Endodermal cell (in vitro differentiated cells): Measurements from ENCODE around the gene SERPINH1. TPM values are rescaled to one million over a fixed set of nuclear protein-coding genes. Genes with fewer than 3 reads are reported as not detected.

Experiments
- DNase-seq: peaks from one replicate; pipeline ENCODE4 v3.0.0-alpha.2; 2017
- H3K27ac ChIP-seq: 2 replicates; pipeline ENCODE4 v1.5.1; 2013; ENCODE audit warnings: mild to moderate bottlenecking, low read depth, low read length, moderate library complexity
- H3K27me3 ChIP-seq: 2 replicates; pipeline ENCODE4 v1.6.1; 2013; ENCODE audit warnings: mild to moderate bottlenecking, low read length, moderate library complexity; ENCODE audit not compliant: insufficient read depth, control insufficient read depth, poor library complexity, severe bottlenecking
- H3K36me3 ChIP-seq: 2 replicates; pipeline ENCODE4 v1.7.0; 2013; ENCODE audit warnings: mild to moderate bottlenecking, low read length, moderate library complexity; ENCODE audit not compliant: control insufficient read depth, insufficient read depth
- H3K4me1 ChIP-seq: one replicate; pipeline ENCODE4 v1.7.0; 2013; ENCODE audit warnings: low read length; ENCODE audit not compliant: control insufficient read depth, insufficient read depth
- H3K4me3 ChIP-seq: 2 replicates; pipeline ENCODE4 v1.5.1; 2013; ENCODE audit warnings: mild to moderate bottlenecking, low read length, moderate library complexity
- H3K9ac ChIP-seq: 2 replicates; pipeline ENCODE4 v1.6.1; 2013; ENCODE audit warnings: mild to moderate bottlenecking, low read length, moderate library complexity; ENCODE audit not compliant: poor library complexity, severe bottlenecking; ENCODE audit errors: extremely low read depth
- H3K9me3 ChIP-seq: 2 replicates; pipeline ENCODE4 v1.6.1; 2013; ENCODE audit warnings: mild to moderate bottlenecking, low read length, moderate library complexity; ENCODE audit not compliant: control insufficient read depth
- H3K27ac Mint-ChIP-seq: 2 replicates; pipeline ENCODE4 v1.8.0; 2020; ENCODE audit warnings: mixed read lengths
- H3K27me3 Mint-ChIP-seq: 2 replicates; pipeline ENCODE4 v1.8.0; 2021; ENCODE audit warnings: mild to moderate bottlenecking, mixed read lengths; ENCODE audit not compliant: insufficient read depth
- H3K36me3 Mint-ChIP-seq: 2 replicates; pipeline ENCODE4 v1.8.0; 2020; ENCODE audit warnings: low read depth, mixed read lengths
- H3K4me1 Mint-ChIP-seq: 2 replicates; pipeline ENCODE4 v1.8.0; 2020; ENCODE audit warnings: mixed read lengths
- H3K4me3 Mint-ChIP-seq: 2 replicates; pipeline ENCODE4 v1.8.0; 2020; ENCODE audit warnings: mild to moderate bottlenecking, moderate library complexity, mixed read lengths
- H3K9me3 Mint-ChIP-seq: 2 replicates; pipeline ENCODE4 v1.8.0; 2020; ENCODE audit warnings: mild to moderate bottlenecking, mixed read lengths
- WGBS, 2 experiments: methylation state at CpG; one replicate each; pipeline versions ENCODE4 v1.1.5 to v1.1.7; 2013; ENCODE audit warnings: missing lambda C conversion rate in 2 of 2, mixed read lengths in 1 of 2; ENCODE audit not compliant: insufficient coverage in 1 of 2, insufficient read length in 1 of 2; 5-methylcytosine and 5-hydroxymethylcytosine counted together
- total RNA-seq, 2 donors: library from RNA; stranded (reverse); fragmentation: NEBNext Ultra II Directional in 1 of 2; extraction: Animal tissue kit (Norgen Biotek cat#: 25700) in 1 of 2; gene quantifications; 2 replicates in 1 of 2; 3 replicates in 1 of 2; pipeline ENCODE4 v1.2.1, GENCODE V29; 2021
- TF ChIP-seq, protein P1 (sequence below): fragments of 200-600 bp; sonication (generic); conservative IDR thresholded peaks from 2 replicates; pipeline ENCODE4 v1.5.0; 2021; ENCODE audit warnings: antibody characterized with exemption, mild to moderate bottlenecking

SERPINH1 gene
- total RNA-seq, 2 donors from 2014 or later: 414 to 454 TPM

DNA sequence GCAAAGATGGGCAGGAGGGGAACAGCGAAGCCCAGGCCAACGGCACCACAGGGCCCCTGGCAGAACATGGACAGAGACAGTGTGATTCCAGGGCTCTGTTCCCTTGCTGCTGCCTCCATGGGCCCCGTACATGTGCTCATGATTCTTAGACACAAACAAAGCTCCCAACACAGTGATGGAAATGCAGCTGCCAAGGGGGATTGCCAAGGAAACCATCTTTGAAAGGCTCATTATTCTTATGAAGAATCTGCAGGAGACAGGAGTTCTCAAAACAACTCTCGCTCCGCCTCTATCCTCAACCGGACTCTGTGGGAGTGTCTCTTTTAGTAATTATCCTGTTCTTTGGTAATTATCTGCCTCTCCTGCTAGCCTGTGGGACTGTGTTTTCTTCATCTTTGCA is 32.2 kb downstream of the SERPINH1 start:
- no peaks in the 10 kb centered on the region for H3K9me3 ChIP-seq
- no peak overlapping the region for H3K4me3 Mint-ChIP-seq
- H3K4me1 Mint-ChIP-seq: peaks cover 49% of the 10 kb centered on the region
- H3K9ac ChIP-seq: no peak overlapping the region
- no peaks in the 10 kb centered on the region for H3K36me3 ChIP-seq
- H3K9me3 Mint-ChIP-seq: no peaks in the 10 kb centered on the region
- H3K4me1 ChIP-seq: peaks cover 13% of the 10 kb centered on the region
- H3K36me3 Mint-ChIP-seq: no peaks in the 10 kb centered on the region
- H3K27ac ChIP-seq: peak overlapping the region; percentile 70
- H3K27me3 Mint-ChIP-seq: peaks cover 2% of the 10 kb centered on the region
- DNase-seq: no peak
- no peaks in the 10 kb centered on the region for H3K27me3 ChIP-seq
- no peak overlapping the region for H3K27ac Mint-ChIP-seq
- WGBS, 2 experiments: 83 to 96% methylated on average over 5 to 6 of the region's 6 CpGs
- no peak overlapping the region for H3K4me3 ChIP-seq
- TF ChIP-seq, protein P1, sequence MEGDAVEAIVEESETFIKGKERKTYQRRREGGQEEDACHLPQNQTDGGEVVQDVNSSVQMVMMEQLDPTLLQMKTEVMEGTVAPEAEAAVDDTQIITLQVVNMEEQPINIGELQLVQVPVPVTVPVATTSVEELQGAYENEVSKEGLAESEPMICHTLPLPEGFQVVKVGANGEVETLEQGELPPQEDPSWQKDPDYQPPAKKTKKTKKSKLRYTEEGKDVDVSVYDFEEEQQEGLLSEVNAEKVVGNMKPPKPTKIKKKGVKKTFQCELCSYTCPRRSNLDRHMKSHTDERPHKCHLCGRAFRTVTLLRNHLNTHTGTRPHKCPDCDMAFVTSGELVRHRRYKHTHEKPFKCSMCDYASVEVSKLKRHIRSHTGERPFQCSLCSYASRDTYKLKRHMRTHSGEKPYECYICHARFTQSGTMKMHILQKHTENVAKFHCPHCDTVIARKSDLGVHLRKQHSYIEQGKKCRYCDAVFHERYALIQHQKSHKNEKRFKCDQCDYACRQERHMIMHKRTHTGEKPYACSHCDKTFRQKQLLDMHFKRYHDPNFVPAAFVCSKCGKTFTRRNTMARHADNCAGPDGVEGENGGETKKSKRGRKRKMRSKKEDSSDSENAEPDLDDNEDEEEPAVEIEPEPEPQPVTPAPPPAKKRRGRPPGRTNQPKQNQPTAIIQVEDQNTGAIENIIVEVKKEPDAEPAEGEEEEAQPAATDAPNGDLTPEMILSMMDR: no peak

GRCh38 chr11:75595429-75595828 is 33.4 kb downstream of the SERPINH1 start:
- Histone ChIP-seq H3K9ac (no peak overlapping the region), H3K36me3 (no peaks in the 10 kb centered on the region), H3K4me3 (no peak overlapping the region), H3K4me1 (peaks cover 13% of the 10 kb centered on the region), H3K9me3 (no peaks in the 10 kb centered on the region), H3K27ac (no peak overlapping the region), H3K27me3 (no peaks in the 10 kb centered on the region)
- Mint-ChIP-seq H3K36me3 (no peaks in the 10 kb centered on the region), H3K27me3 (peaks cover 2% of the 10 kb centered on the region), H3K27ac (no peak overlapping the region), H3K4me1 (peaks cover 45% of the 10 kb centered on the region), H3K9me3 (no peaks in the 10 kb centered on the region), H3K4me3 (no peak overlapping the region)
- DNase-seq: no peak
- 85 to 100% methylated on average over 2 of the region's 2 CpGs for whole genome bisulfite sequencing, 2 experiments
- TF ChIP-seq, protein P1: no peak

DNA sequence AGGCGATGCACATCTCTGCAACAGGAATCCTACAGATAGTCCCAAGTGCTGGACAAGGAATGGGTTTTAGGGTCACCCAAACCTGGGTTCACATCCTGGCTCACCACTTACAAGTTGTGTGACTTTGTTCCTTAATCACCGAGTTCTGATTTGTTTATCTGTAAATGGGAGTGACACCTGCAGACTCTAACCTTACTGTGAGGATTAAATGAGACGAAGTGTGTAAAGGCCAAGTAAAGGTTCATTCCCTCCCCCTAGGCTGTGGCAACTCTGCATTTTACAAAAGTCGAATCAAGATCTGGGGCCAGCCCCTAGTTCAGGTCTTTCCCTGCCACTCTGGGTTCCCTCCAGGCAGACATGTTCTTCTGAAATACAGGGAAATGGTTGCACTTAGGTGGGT is 34.9 kb downstream of the SERPINH1 start:
- H3K4me3 Mint-ChIP-seq: no peak overlapping the region
- H3K9ac ChIP-seq: no peak overlapping the region
- no peak overlapping the region for H3K4me3 ChIP-seq
- TF ChIP-seq, protein P1: no peak
- no peak overlapping the region for H3K27ac ChIP-seq
- peaks cover 44% of the 10 kb centered on the region for H3K4me1 Mint-ChIP-seq
- WGBS, 2 experiments: 73 to 92% methylated on average over 2 to 4 of the region's 4 CpGs
- peaks cover 8% of the 10 kb centered on the region for H3K27me3 Mint-ChIP-seq
- H3K27me3 ChIP-seq: no peaks in the 10 kb centered on the region
- peaks cover 13% of the 10 kb centered on the region for H3K4me1 ChIP-seq
- no peaks in the 10 kb centered on the region for H3K36me3 ChIP-seq
- no peaks in the 10 kb centered on the region for H3K9me3 Mint-ChIP-seq
- H3K36me3 Mint-ChIP-seq: no peaks in the 10 kb centered on the region
- H3K27ac Mint-ChIP-seq: no peak overlapping the region
- H3K9me3 ChIP-seq: no peaks in the 10 kb centered on the region
- no peak for DNase-seq
